Uterus (tissue), 4 donors: ENCODE data around the gene FOCAD. TPM values are rescaled to one million over a fixed set of nuclear protein-coding genes. Genes with fewer than 3 reads are reported as not detected.

ENCODE experiments used
- DNase-seq, 2 donors: peaks; one replicate each; pipeline ENCODE4 v3.0.0-alpha.2; 2019 to 2020
- H3K27ac ChIP-seq, 2 donors: fragments of 200-600 bp; sonication (generic); 1 replicate in 1 of 2; 2 replicates in 1 of 2; pipeline ENCODE4 v1.5.1; 2016 to 2018
- H3K27me3 ChIP-seq, 2 donors: fragments of 200-600 bp; sonication (generic); one replicate each; pipeline ENCODE4 v1.5.1; 2018 to 2019; ENCODE audit warnings: control low read depth in 1 of 2
- H3K36me3 ChIP-seq, 2 donors: fragments of 200-600 bp; sonication (generic); one replicate each; pipeline ENCODE4 v1.5.1; 2019; ENCODE audit warnings: control low read depth in 1 of 2
- H3K4me1 ChIP-seq, 2 donors: fragments of 200-600 bp; sonication (generic); one replicate each; pipeline ENCODE4 v1.5.1; 2018 to 2019; ENCODE audit warnings: control low read depth in 1 of 2
- H3K4me3 ChIP-seq, 2 donors: fragments of 200-600 bp; sonication (generic); 1 replicate in 1 of 2; 2 replicates in 1 of 2; pipeline ENCODE4 v1.5.1; 2018 to 2019; ENCODE audit warnings: mild to moderate bottlenecking in 1 of 2
- H3K9me3 ChIP-seq, 2 donors: fragments of 200-600 bp; sonication (generic); one replicate each; pipeline ENCODE4 v1.5.1; 2019; ENCODE audit warnings: control low read depth in 1 of 2
- CTCF ChIP-seq, 4 experiments: fragments of 200-600 bp in 2 of 4; fragments of 450-650 bp in 2 of 4; sonication (generic) in 2 of 4; IDR thresholded peaks; one replicate each; pipeline ENCODE4 v1.5.1; 2016 to 2019; ENCODE audit warnings: antibody characterized with exemption in 4 of 4, mild to moderate bottlenecking in 2 of 4, moderate library complexity in 1 of 4
- POLR2A ChIP-seq, 2 donors: fragments of 450-650 bp; IDR thresholded peaks; one replicate each; pipeline ENCODE4 v1.6.1; 2016; ENCODE audit warnings: antibody characterized with exemption in 2 of 2, mild to moderate bottlenecking in 1 of 2, moderate library complexity in 1 of 2
- intact Hi-C: fragments of 100-400 bp; cut with DNase I; formaldehyde crosslinking; loops from one replicate; pipeline ENCODE4 v1.15.1; 2023; ENCODE audit warnings: low total_unique reads
- total RNA-seq, 4 donors: library from RNA; depleted of rRNA in 3 of 4; stranded (reverse); fragments of >200 nt in 3 of 4; gene quantifications; one replicate each; pipeline versions ENCODE4 v1.1.0 to v1.2.4, GENCODE V29; 2014 to 2023
- donor health status: DM: yes; HTN: yes; CAD: no.

Gene FOCAD
- total RNA-seq, 4 donors from 2014 or later = 24.1 to 86.5 (median 34.3) TPM

GRCh38 chr9:20754556-20754955 lies 70.5 kb downstream of the FOCAD start:
- intact Hi-C loops = no loop called here

DNA sequence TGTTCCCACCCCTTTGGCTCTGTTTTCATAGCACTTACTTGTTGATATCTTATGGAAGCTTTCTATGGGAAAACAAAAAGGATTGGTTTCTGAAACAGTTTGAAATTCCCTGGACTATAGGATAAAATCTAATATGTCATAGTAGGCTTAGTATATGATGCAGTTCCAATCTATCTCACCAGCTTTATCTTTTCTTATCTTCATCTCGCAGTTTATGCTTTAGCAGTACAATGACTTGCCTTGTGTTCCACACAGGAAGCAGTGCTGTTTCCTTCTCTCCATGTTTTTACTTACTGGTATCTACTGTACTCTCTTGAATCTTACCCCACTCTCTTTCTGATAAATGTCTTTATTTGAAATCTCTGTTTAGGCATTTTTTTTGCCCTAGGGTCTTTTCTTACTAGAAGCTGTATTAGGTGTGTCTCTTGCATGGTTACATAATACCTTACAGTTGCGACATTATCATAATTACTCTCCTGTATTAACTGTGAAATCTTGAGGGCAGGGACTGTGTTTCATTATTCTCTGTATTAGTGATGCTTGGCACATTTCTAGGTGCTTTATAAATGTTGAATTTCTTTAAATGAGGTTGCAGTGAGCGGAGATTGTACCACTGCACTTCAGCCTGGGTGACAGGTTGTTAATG lies 76.3 kb downstream of the FOCAD start:
- H3K4me3 ChIP-seq = no peak overlapping the region
- H3K27ac ChIP-seq = no peak overlapping the region
- no peaks in the 10 kb centered on the region for H3K4me1 ChIP-seq
- no peak for DNase-seq
- no peaks in the 10 kb centered on the region for H3K9me3 ChIP-seq
- H3K36me3 ChIP-seq = peaks cover 0 to under 1% of the 10 kb centered on the region in 2 donors
- H3K27me3 ChIP-seq = no peaks in the 10 kb centered on the region
- TF ChIP-seq POLR2A (IDR thresholded peaks at IDR 0.05) = no peak
- TF ChIP-seq CTCF (IDR thresholded peaks at IDR 0.05) = no peak
- intact Hi-C loops = no loop called here

More at GRCh38 chr9:20754556-20754955, 70.5 kb downstream of the FOCAD start:
- Histone ChIP-seq H3K36me3 (no peaks in the 10 kb centered on the region), H3K27me3 (no peaks in the 10 kb centered on the region), H3K27ac (no peak overlapping the region), H3K4me1 (no peaks in the 10 kb centered on the region), H3K4me3 (no peak overlapping the region), H3K9me3 (no peaks in the 10 kb centered on the region)
- TF ChIP-seq POLR2A (IDR thresholded peaks at IDR 0.05) = no peak
- no peak for DNase-seq

GRCh38 chr9:20770947-20771346 lies 86.9 kb downstream of the FOCAD start:
- no peaks in the 10 kb centered on the region for H3K9me3 ChIP-seq
- no peak overlapping the region for H3K4me3 ChIP-seq
- no peaks in the 10 kb centered on the region for H3K36me3 ChIP-seq
- DNase-seq = no peak
- TF ChIP-seq POLR2A (IDR thresholded peaks at IDR 0.05) = no peak
- TF ChIP-seq CTCF (IDR thresholded peaks at IDR 0.05) = no peak
- H3K27ac ChIP-seq = no peak overlapping the region
- no peaks in the 10 kb centered on the region for H3K4me1 ChIP-seq
- intact Hi-C loops = no loop called here
- no peaks in the 10 kb centered on the region for H3K27me3 ChIP-seq

GRCh38 chr9:20771729-20772128 lies 87.7 kb downstream of the FOCAD start:
- no peak overlapping the region for H3K27ac ChIP-seq
- no peaks in the 10 kb centered on the region for H3K9me3 ChIP-seq
- no peaks in the 10 kb centered on the region for H3K27me3 ChIP-seq
- H3K4me3 ChIP-seq = no peak overlapping the region
- DNase-seq = no peak
- TF ChIP-seq CTCF (IDR thresholded peaks at IDR 0.05) (no peak), POLR2A (IDR thresholded peaks at IDR 0.05) (no peak)
- H3K36me3 ChIP-seq = no peaks in the 10 kb centered on the region
- intact Hi-C loops = no loop called here
- no peaks in the 10 kb centered on the region for H3K4me1 ChIP-seq

GRCh38 chr9:20775683-20776082 lies 91.6 kb downstream of the FOCAD start:
- H3K4me3 ChIP-seq = no peak overlapping the region
- no peaks in the 10 kb centered on the region for H3K27me3 ChIP-seq
- H3K4me1 ChIP-seq = no peaks in the 10 kb centered on the region
- no peak for TF ChIP-seq POLR2A (IDR thresholded peaks at IDR 0.05)
- TF ChIP-seq CTCF (IDR thresholded peaks at IDR 0.05) = no peak
- no peak overlapping the region for H3K27ac ChIP-seq
- H3K9me3 ChIP-seq = no peaks in the 10 kb centered on the region
- DNase-seq = no peak
- H3K36me3 ChIP-seq = no peaks in the 10 kb centered on the region
- intact Hi-C loops = no loop called here

- intact Hi-C loops = no loop called here
- Histone ChIP-seq H3K36me3 (no peaks in the 10 kb centered on the region), H3K4me1 (no peaks in the 10 kb centered on the region), H3K4me3 (no peak overlapping the region), H3K27ac (no peak overlapping the region), H3K9me3 (no peaks in the 10 kb centered on the region), H3K27me3 (no peaks in the 10 kb centered on the region)
- no peak for TF ChIP-seq CTCF (IDR thresholded peaks at IDR 0.05)
- TF ChIP-seq POLR2A (IDR thresholded peaks at IDR 0.05) = no peak
- DNase-seq = no peak
These were observed 97.0 kb downstream of the FOCAD start for GRCh38 chr9:20781092-20781491.
